Activated CD4-positive, alpha-beta T cell treated with anti-CD3 and anti-CD28 coated beads, Interleukin-2, amount 10 ng/mL, durations not matched to agents 7 days and 5 days (primary cell): ENCODE data around the gene NOM1. TPM values are rescaled to one million over a fixed set of nuclear protein-coding genes. Genes with fewer than 3 reads are reported as not detected.

Experiments
- CTCF ChIA-PET: fragments of 350-600 bp; sonication (Branson Sonifier 250); formaldehyde crosslinking; loops from one replicate; lab custom pipeline; 2021; ENCODE audit warnings: antibody characterized with exemption; lab: Charles Lee
- POLR2A ChIA-PET: fragments of 350-600 bp; sonication (Branson Sonifier 250); formaldehyde crosslinking; loops from one replicate; lab custom pipeline; 2021; ENCODE audit warnings: antibody characterized with exemption; lab: Charles Lee
- DNase-seq: peaks from one replicate; pipeline ENCODE4 v3.0.0-alpha.2; 2020
- H3K27ac Mint-ChIP-seq: one replicate; pipeline ENCODE4 v1.8.0; 2021; ENCODE audit warnings: mild to moderate bottlenecking, moderate library complexity, mixed read lengths
- H3K27me3 Mint-ChIP-seq: one replicate; pipeline ENCODE4 v1.8.0; 2021; ENCODE audit warnings: mixed read lengths
- H3K36me3 Mint-ChIP-seq: one replicate; pipeline ENCODE4 v1.8.0; 2021; ENCODE audit warnings: low read depth, mixed read lengths
- H3K4me1 Mint-ChIP-seq: one replicate; pipeline ENCODE4 v1.8.0; 2021; ENCODE audit warnings: mixed read lengths
- H3K4me3 Mint-ChIP-seq: one replicate; pipeline ENCODE4 v1.8.0; 2021; ENCODE audit warnings: mild to moderate bottlenecking, moderate library complexity, mixed read lengths
- H3K9me3 Mint-ChIP-seq: one replicate; pipeline ENCODE4 v1.8.0; 2021; ENCODE audit warnings: mixed read lengths
- total RNA-seq, 2 experiments: library from RNA; stranded (reverse); gene quantifications; one replicate each; pipeline ENCODE4 v1.2.3, GENCODE V29; 2021

NOM1 gene
- total RNA-seq, 2 experiments from 2014 or later: 27.2 to 28.6 TPM

GRCh38 chr7:157011333-157012112 lies 62.0 kb downstream of the NOM1 start:
- no peak for DNase-seq
- Mint-ChIP-seq H3K27me3 (peaks cover 83% of the 10 kb centered on the region), H3K4me3 (peak overlapping the region; percentile 32), H3K4me1 (peaks cover 20% of the 10 kb centered on the region), H3K27ac (peak overlapping the region; percentile 5), H3K36me3 (peaks cover 3% of the 10 kb centered on the region), H3K9me3 (no peaks in the 10 kb centered on the region)
- CTCF ChIA-PET: interaction anchor here (2.2 kb wide), 1 partner anchor 8 kb away, joined by 5 read pairs; no protein-coding TSS in a partner anchor
- POLR2A ChIA-PET: no interaction called here

DNA sequence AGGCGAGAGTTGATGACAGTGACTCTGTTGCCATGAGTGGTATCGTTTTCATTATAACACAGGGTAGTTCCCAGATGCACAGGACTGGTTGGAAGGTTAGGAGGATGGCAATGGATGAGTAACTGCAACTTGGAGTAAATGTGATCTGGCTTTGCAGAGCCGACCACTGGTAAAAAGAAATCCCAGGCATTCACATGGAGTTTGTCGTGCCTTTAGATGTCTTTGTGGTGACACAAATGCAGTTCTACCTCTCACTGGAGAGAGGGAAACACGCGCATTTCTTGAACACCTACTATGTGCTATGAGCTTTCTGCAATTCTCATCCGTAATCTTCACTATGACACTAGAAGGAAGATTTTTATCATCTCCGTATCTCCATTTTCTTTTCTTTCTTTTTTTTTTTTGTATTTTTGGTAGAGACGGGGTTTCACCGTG lies 62.6 kb downstream of the NOM1 start:
- peaks cover 23% of the 10 kb centered on the region for H3K4me1 Mint-ChIP-seq
- ChIA-PET CTCF (interaction anchor here (1.2 to 2.2 kb wide), 2 partner anchors 9 to 21 kb away, joined by 4 to 5 read pairs; no protein-coding TSS in a partner anchor), POLR2A (no interaction called here)
- no peak for DNase-seq
- H3K27me3 Mint-ChIP-seq: peaks cover 85% of the 10 kb centered on the region
- no peaks in the 10 kb centered on the region for H3K9me3 Mint-ChIP-seq
- H3K27ac Mint-ChIP-seq: no peak overlapping the region
- peaks cover 3% of the 10 kb centered on the region for H3K36me3 Mint-ChIP-seq
- no peak overlapping the region for H3K4me3 Mint-ChIP-seq

DNA sequence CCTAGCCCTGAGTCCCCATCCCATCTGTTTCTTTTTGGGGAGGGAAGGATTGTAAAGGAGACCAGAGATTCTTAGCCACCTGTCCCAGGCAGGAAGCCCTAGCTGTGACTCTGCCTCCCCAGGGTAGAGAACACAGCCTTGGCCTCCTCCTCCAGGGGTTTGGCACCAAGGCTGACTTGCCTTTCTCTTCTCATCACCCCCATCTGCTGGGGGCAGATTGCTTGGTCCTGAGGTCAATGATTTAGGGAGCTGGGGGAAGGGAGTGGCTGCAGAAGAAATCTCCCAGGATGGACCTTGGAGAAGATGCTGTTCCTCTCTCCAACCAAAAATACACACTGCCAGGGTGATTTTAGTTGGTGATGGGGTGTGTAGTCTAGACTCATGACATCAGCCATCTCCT lies 63.6 kb downstream of the NOM1 start:
- H3K27me3 Mint-ChIP-seq: peaks cover 82% of the 10 kb centered on the region
- H3K4me3 Mint-ChIP-seq: no peak overlapping the region
- POLR2A ChIA-PET: no interaction called here
- CTCF ChIA-PET: interaction anchor here (1.0 to 2.2 kb wide), 3 partner anchors 10 to 1218 kb away, joined by 3 to 5 read pairs (median 4); no protein-coding TSS in a partner anchor
- H3K4me1 Mint-ChIP-seq: peaks cover 23% of the 10 kb centered on the region
- no peak for DNase-seq
- H3K36me3 Mint-ChIP-seq: peaks cover 3% of the 10 kb centered on the region
- H3K9me3 Mint-ChIP-seq: no peaks in the 10 kb centered on the region
- no peak overlapping the region for H3K27ac Mint-ChIP-seq

DNA sequence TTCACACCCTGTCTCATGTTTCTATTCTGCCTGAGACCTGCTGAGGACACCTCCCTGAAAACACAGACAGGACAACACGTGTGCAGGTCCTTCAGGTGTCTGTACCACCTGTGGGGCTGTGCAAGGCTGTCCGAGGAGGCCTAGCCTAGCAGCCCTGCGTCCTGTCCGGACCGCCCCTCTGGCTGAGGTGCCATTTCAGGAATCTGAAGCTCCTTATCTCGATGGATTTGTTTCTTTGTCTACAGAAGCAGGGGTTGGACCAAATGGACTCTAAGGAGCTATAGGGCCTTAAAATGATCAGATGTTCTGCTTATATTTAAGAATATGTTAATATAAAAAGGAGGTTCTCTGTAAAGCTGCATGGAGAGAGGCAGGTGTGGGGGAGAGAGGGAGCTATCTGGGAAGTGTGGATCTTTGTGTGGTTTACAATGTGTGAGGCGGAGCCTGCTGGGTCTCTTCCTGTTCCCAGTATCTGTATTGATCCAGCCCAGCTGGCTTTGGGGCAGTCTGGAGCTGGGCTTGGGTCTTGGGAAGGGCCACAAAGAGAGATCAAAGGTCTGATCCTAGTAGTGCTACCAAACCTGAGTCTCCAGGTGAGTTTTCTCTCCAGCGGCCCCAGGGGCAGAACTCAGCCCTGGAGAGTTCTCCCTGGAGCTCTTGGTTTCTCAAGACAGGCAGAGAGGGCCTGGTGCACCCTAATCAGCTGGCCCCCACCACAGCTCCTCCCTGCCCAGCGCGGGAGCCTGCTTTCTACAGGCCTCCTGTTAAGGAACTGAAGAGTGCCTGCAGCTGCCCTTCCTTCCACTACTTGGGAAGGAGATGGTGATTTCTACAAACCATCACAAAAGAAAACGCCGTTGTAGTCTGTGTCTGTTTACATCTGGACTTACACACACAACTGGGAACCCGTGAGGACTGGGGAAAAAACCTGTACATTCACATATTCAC lies 64.4 kb downstream of the NOM1 start:
- Mint-ChIP-seq H3K36me3 (peaks cover 3% of the 10 kb centered on the region), H3K4me1 (peaks cover 26% of the 10 kb centered on the region), H3K4me3 (no peak overlapping the region), H3K27ac (no peak overlapping the region), H3K9me3 (no peaks in the 10 kb centered on the region), H3K27me3 (peaks cover 82% of the 10 kb centered on the region)
- ChIA-PET CTCF (interaction anchor here (1.0 to 2.2 kb wide), 4 partner anchors 11 to 1219 kb away, joined by 3 to 5 read pairs (median 4); no protein-coding TSS in a partner anchor), POLR2A (no interaction called here)
- DNase-seq: no peak

- peaks cover 85% of the 10 kb centered on the region for H3K27me3 Mint-ChIP-seq
- CTCF ChIA-PET: interaction anchor here (1.2 kb wide), 1 partner anchor 30 kb away, joined by 3 read pairs; no protein-coding TSS in a partner anchor
- H3K4me1 Mint-ChIP-seq: peaks cover 23% of the 10 kb centered on the region
- POLR2A ChIA-PET: no interaction called here
- H3K4me3 Mint-ChIP-seq: no peak overlapping the region
- H3K9me3 Mint-ChIP-seq: no peaks in the 10 kb centered on the region
- peaks cover 3% of the 10 kb centered on the region for H3K36me3 Mint-ChIP-seq
- no peak overlapping the region for H3K27ac Mint-ChIP-seq
- DNase-seq: no peak
These were observed 65.4 kb downstream of the NOM1 start for GRCh38 chr7:157014635-157015555.

GRCh38 chr7:157016024-157016351 lies 66.5 kb downstream of the NOM1 start:
- ChIA-PET CTCF (interaction anchor here (1.3 kb wide), 1 partner anchor 258 kb away, joined by 4 read pairs; no protein-coding TSS in a partner anchor), POLR2A (interaction anchor here (0.5 kb wide), 1 partner anchor 23 kb away, joined by 4 read pairs; no protein-coding TSS in a partner anchor)
- Mint-ChIP-seq H3K4me3 (no peak overlapping the region), H3K27ac (no peak overlapping the region), H3K4me1 (peaks cover 23% of the 10 kb centered on the region), H3K27me3 (peaks cover 90% of the 10 kb centered on the region), H3K9me3 (no peaks in the 10 kb centered on the region), H3K36me3 (peaks cover 3% of the 10 kb centered on the region)
- DNase-seq: no peak

DNA sequence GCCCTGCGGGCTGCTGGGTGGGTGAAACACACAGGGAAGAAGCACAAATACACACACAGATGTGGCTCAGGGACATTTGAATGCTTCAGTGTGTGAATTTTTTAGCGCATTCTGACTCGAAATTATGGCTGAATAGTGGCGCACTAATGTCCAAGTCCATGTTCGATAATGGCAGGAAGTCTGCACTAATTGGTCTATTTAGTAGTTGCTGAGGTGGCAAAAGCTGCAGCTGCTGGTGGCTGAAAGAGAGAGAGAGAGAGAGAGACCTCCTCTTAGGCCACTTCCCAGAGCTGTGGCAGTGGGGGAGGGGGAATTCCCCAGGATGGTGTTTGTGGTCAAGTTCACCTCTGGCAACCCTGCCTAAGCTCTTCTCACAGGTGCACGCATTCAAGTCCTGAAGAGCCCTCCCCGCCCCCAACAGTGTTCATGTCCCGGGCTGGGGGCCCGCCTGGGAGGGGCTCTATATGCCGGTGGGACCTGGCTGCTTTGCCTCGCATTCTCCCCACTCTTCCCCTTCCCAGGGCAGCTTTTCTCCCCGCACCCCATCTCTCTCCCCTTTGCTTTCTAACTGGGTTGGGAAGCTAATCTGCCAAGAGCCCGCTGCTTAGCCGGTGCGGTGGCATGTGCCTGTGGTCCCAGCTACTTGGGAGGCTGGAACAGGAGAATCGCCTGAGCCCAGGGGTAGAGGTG lies 67.0 kb downstream of the NOM1 start:
- Mint-ChIP-seq H3K9me3 (no peaks in the 10 kb centered on the region), H3K4me1 (peaks cover 19% of the 10 kb centered on the region), H3K27me3 (peaks cover 85% of the 10 kb centered on the region), H3K4me3 (no peak overlapping the region), H3K36me3 (peaks cover 3% of the 10 kb centered on the region), H3K27ac (no peak overlapping the region)
- CTCF ChIA-PET: interaction anchor here (1.3 kb wide), 1 partner anchor 257 kb away, joined by 4 read pairs; no protein-coding TSS in a partner anchor
- DNase-seq: no peak
- POLR2A ChIA-PET: interaction anchor here (0.5 kb wide), 1 partner anchor 22 kb away, joined by 4 read pairs; no protein-coding TSS in a partner anchor

- Mint-ChIP-seq H3K4me1 (peaks cover 13% of the 10 kb centered on the region), H3K9me3 (no peaks in the 10 kb centered on the region), H3K27ac (no peak overlapping the region), H3K4me3 (no peak overlapping the region), H3K36me3 (no peaks in the 10 kb centered on the region), H3K27me3 (peaks cover 82% of the 10 kb centered on the region)
- POLR2A ChIA-PET: no interaction called here
- DNase-seq: no peak
- CTCF ChIA-PET: interaction anchor here (1.3 kb wide), 1 partner anchor 257 kb away, joined by 4 read pairs; no protein-coding TSS in a partner anchor
These were observed 67.6 kb downstream of the NOM1 start for GRCh38 chr7:157017149-157017548.

DNA sequence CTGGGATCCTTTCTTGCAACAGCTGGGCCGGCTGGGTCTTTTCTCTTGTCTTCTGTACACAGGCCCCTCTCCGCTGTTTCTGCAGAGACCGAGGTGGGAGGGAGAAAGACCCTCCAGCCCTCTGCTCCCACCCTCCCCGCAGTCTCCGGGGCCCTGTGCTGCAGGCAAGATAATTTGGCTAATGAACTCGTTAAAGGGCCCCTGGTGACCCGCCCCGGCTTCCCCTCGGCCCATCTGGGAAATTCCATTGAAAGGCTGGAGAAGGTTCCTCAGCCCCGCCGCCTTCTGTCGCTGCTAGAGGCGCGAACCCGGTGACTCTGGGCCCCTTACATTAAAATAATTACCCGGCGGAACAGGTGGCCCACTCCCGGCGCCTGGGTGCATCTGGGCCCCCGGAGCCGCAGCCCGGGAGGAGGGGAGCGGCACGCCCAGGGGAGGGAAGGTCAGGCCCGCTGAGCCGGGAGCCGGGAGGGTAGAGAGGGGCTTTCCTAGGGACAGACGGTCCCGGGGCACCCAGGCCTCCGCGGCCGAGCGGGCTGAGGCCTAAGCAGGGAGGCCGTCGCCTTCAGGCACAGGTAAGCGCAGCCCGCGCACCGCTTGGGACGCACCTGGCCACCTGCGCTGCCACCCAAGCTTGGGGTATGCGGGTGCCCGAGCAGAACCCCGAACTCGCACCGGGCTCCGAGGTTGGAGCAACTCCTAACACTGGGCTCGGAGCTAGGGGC lies 68.3 kb downstream of the NOM1 start:
- Mint-ChIP-seq H3K9me3 (no peaks in the 10 kb centered on the region), H3K27me3 (peaks cover 82% of the 10 kb centered on the region), H3K36me3 (no peaks in the 10 kb centered on the region), H3K4me1 (peaks cover 12% of the 10 kb centered on the region), H3K4me3 (no peak overlapping the region), H3K27ac (no peak overlapping the region)
- CTCF ChIA-PET: interaction anchor here (1.3 kb wide), 1 partner anchor 8 kb away, joined by 3 read pairs; the partner anchor contains the start of gene MNX1
- POLR2A ChIA-PET: no interaction called here
- no peak for DNase-seq

- Mint-ChIP-seq H3K36me3 (no peaks in the 10 kb centered on the region), H3K27me3 (peaks cover 82% of the 10 kb centered on the region), H3K4me3 (no peak overlapping the region), H3K9me3 (no peaks in the 10 kb centered on the region), H3K4me1 (peaks cover 12% of the 10 kb centered on the region), H3K27ac (no peak overlapping the region)
- ChIA-PET CTCF (interaction anchor here (1.3 kb wide), 1 partner anchor 8 kb away, joined by 3 read pairs; the partner anchor contains the start of gene MNX1), POLR2A (no interaction called here)
- no peak for DNase-seq
These were observed 69.0 kb downstream of the NOM1 start for GRCh38 chr7:157018328-157018996.
